ENCODE results near the gene AK3.
A peak's percentile ranks its signal among the peaks of the same experiment; 100 is the strongest.

The AK3 gene

GRCh38 chr9:4706021-4706420 is 35.0 kb downstream of the AK3 start:
- no peak for DNase-seq (ENCODE audit: low read depth)

GRCh38 chr9:4704129-4704528 is 36.9 kb downstream of the AK3 start:
- DNase-seq (ENCODE audit: low read depth) = no peak

GRCh38 chr9:4701526-4701925 is 39.5 kb downstream of the AK3 start:
- no peak for DNase-seq (ENCODE audit: low read depth)

- DNase-seq (ENCODE audit: low read depth) = peak; percentile 38
Measured at GRCh38 chr9:4700932-4701331, 40.1 kb downstream of the AK3 start.

- peak; percentile 33 for DNase-seq (ENCODE audit: low read depth)
Measured at GRCh38 chr9:4700091-4700490, 40.9 kb downstream of the AK3 start.

- DNase-seq (ENCODE audit: low read depth) = peak; percentile 76
Measured at GRCh38 chr9:4691795-4692194, 49.2 kb downstream of the AK3 start.

- no peak for DNase-seq (ENCODE audit: low read depth)
Measured at GRCh38 chr9:4690144-4690543, 50.9 kb downstream of the AK3 start.

- DNase-seq (ENCODE audit: low read depth) = peak; percentile 52
Measured at GRCh38 chr9:4689687-4690104, 51.3 kb downstream of the AK3 start.

- no peak for DNase-seq (ENCODE audit: low read depth)
Measured at GRCh38 chr9:4689021-4689420, 52.0 kb downstream of the AK3 start.

GRCh38 chr9:4686584-4686983 is 54.4 kb downstream of the AK3 start:
- DNase-seq (ENCODE audit: low read depth) = no peak

- DNase-seq (ENCODE audit: low read depth) = peak; percentile 64
Measured at GRCh38 chr9:4686112-4686511, 54.9 kb downstream of the AK3 start.

GRCh38 chr9:4684820-4685219 is 56.2 kb downstream of the AK3 start:
- no peak for DNase-seq (ENCODE audit: low read depth)

- no peak for DNase-seq (ENCODE audit: low read depth)
Measured at GRCh38 chr9:4680750-4681149, 60.3 kb downstream of the AK3 start.

- no peak for DNase-seq (ENCODE audit: low read depth)
Measured at GRCh38 chr9:4680173-4680525, 60.9 kb downstream of the AK3 start.

GRCh38 chr9:4679268-4680172 is 61.5 kb downstream of the AK3 start, which contains the start of gene CDC37L1:
CDC37L1 (plus strand) TSS chr9:4679569; CDS start chr9:4679768, 199 bp downstream.
- peak; percentile 92 for DNase-seq (ENCODE audit: low read depth)

- no peak for DNase-seq (ENCODE audit: low read depth)
Measured at GRCh38 chr9:4678679-4679267, 62.2 kb downstream of the AK3 start.

- no peak for DNase-seq (ENCODE audit: low read depth)
Measured at GRCh38 chr9:4677392-4677791, 63.6 kb downstream of the AK3 start.

- DNase-seq (ENCODE audit: low read depth) = no peak
Measured at GRCh38 chr9:4674783-4675182, 66.2 kb downstream of the AK3 start.

- no peak for DNase-seq (ENCODE audit: low read depth)
Measured at GRCh38 chr9:4671737-4672136, 69.3 kb downstream of the AK3 start.

GRCh38 chr9:4670591-4670990 is 70.4 kb downstream of the AK3 start:
- no peak for DNase-seq (ENCODE audit: low read depth)

- DNase-seq (ENCODE audit: low read depth) = no peak
Measured at GRCh38 chr9:4669890-4670289, 71.1 kb downstream of the AK3 start.

- DNase-seq (ENCODE audit: low read depth) = no peak
Measured at GRCh38 chr9:4668604-4669003, 72.4 kb downstream of the AK3 start.

GRCh38 chr9:4667681-4668080 is 73.3 kb downstream of the AK3 start:
- no peak for DNase-seq (ENCODE audit: low read depth)

Data from amniotic epithelial cell (primary cell).